IPS-18a (cell line): ENCODE results near the gene PKMYT1.

ENCODE experiments used
- H3K27ac ChIP-seq: one replicate; pipeline ENCODE4 v1.5.1; 2013; ENCODE audit warnings: low read length
- H3K27me3 ChIP-seq: one replicate; pipeline ENCODE4 v1.6.1; 2013; ENCODE audit warnings: mild to moderate bottlenecking, low read length; ENCODE audit not compliant: control insufficient read depth, insufficient read depth
- H3K36me3 ChIP-seq: one replicate; pipeline ENCODE4 v1.6.1; 2013; ENCODE audit warnings: low read depth, low read length; ENCODE audit not compliant: control insufficient read depth
- H3K4me1 ChIP-seq: one replicate; pipeline ENCODE4 v1.6.1; 2013; ENCODE audit warnings: low read depth, low read length; ENCODE audit not compliant: control insufficient read depth
- H3K4me3 ChIP-seq: one replicate; pipeline ENCODE4 v1.5.1; 2013; ENCODE audit warnings: low read length
- H3K9ac ChIP-seq: one replicate; pipeline ENCODE4 v1.6.1; 2013; ENCODE audit warnings: mild to moderate bottlenecking, low read length, moderate library complexity
- H3K9me3 ChIP-seq: one replicate; pipeline ENCODE4 v1.6.1; 2013; ENCODE audit warnings: low read depth, low read length; ENCODE audit not compliant: control insufficient read depth

The PKMYT1 gene

GRCh38 chr16:2976201-2976600, 4.0 kb downstream of the PKMYT1 start:
- Histone ChIP-seq H3K36me3 (peaks cover 14% of the 10 kb centered on the region), H3K4me1 (peaks cover under 1% of the 10 kb centered on the region), H3K27ac (no peak overlapping the region), H3K27me3 (no peaks in the 10 kb centered on the region), H3K9ac (no peak overlapping the region), H3K9me3 (no peaks in the 10 kb centered on the region), H3K4me3 (no peak overlapping the region)

GRCh38 chr16:2975161-2975795, 5.0 kb downstream of the PKMYT1 start:
- H3K27me3 ChIP-seq = no peaks in the 10 kb centered on the region
- H3K4me3 ChIP-seq = no peak overlapping the region
- H3K27ac ChIP-seq = no peak overlapping the region
- no peak overlapping the region for H3K9ac ChIP-seq
- H3K36me3 ChIP-seq = peaks cover 14% of the 10 kb centered on the region
- H3K9me3 ChIP-seq = no peaks in the 10 kb centered on the region
- H3K4me1 ChIP-seq = no peaks in the 10 kb centered on the region

- H3K36me3 ChIP-seq = peaks cover 14% of the 10 kb centered on the region
- H3K27ac ChIP-seq = no peak overlapping the region
- no peak overlapping the region for H3K4me3 ChIP-seq
- no peaks in the 10 kb centered on the region for H3K4me1 ChIP-seq
- no peaks in the 10 kb centered on the region for H3K27me3 ChIP-seq
- H3K9ac ChIP-seq = no peak overlapping the region
- no peaks in the 10 kb centered on the region for H3K9me3 ChIP-seq
Observed at GRCh38 chr16:2974319-2975056, 5.8 kb downstream of the PKMYT1 start.

- no peaks in the 10 kb centered on the region for H3K9me3 ChIP-seq
- no peak overlapping the region for H3K9ac ChIP-seq
- H3K4me1 ChIP-seq = no peaks in the 10 kb centered on the region
- no peak overlapping the region for H3K27ac ChIP-seq
- peaks cover 14% of the 10 kb centered on the region for H3K36me3 ChIP-seq
- H3K27me3 ChIP-seq = no peaks in the 10 kb centered on the region
- no peak overlapping the region for H3K4me3 ChIP-seq
Observed at GRCh38 chr16:2973605-2974318, 6.5 kb downstream of the PKMYT1 start.

GRCh38 chr16:2973093-2973492, 7.2 kb downstream of the PKMYT1 start:
- Histone ChIP-seq H3K9me3 (no peaks in the 10 kb centered on the region), H3K27ac (no peak overlapping the region), H3K4me3 (no peak overlapping the region), H3K27me3 (peaks cover 5% of the 10 kb centered on the region), H3K36me3 (peaks cover 14% of the 10 kb centered on the region), H3K4me1 (peaks cover 6% of the 10 kb centered on the region), H3K9ac (no peak overlapping the region)

GRCh38 chr16:2971985-2972784, 8.1 kb downstream of the PKMYT1 start:
- no peak overlapping the region for H3K9ac ChIP-seq
- H3K4me1 ChIP-seq = peaks cover 6% of the 10 kb centered on the region
- peaks cover 14% of the 10 kb centered on the region for H3K36me3 ChIP-seq
- no peak overlapping the region for H3K4me3 ChIP-seq
- no peaks in the 10 kb centered on the region for H3K9me3 ChIP-seq
- no peak overlapping the region for H3K27ac ChIP-seq
- peaks cover 15% of the 10 kb centered on the region for H3K27me3 ChIP-seq

- Histone ChIP-seq H3K9ac (no peak overlapping the region), H3K27ac (no peak overlapping the region), H3K36me3 (peaks cover 14% of the 10 kb centered on the region), H3K27me3 (peaks cover 23% of the 10 kb centered on the region), H3K4me3 (peak overlapping the region; percentile 80), H3K4me1 (peaks cover 6% of the 10 kb centered on the region), H3K9me3 (no peaks in the 10 kb centered on the region)
Observed at GRCh38 chr16:2971134-2971984, 8.9 kb downstream of the PKMYT1 start.

GRCh38 chr16:2970563-2970962, 9.7 kb downstream of the PKMYT1 start:
- Histone ChIP-seq H3K9ac (peak overlapping the region; percentile 67), H3K4me1 (peaks cover 6% of the 10 kb centered on the region)

GRCh38 chr16:2969545-2970521, 10.4 kb downstream of the PKMYT1 start:
- peak overlapping the region; percentile 80 for H3K4me3 ChIP-seq
- peak overlapping the region; percentile 67 for H3K9ac ChIP-seq
- peaks cover 6% of the 10 kb centered on the region for H3K4me1 ChIP-seq
- peaks cover 32% of the 10 kb centered on the region for H3K27me3 ChIP-seq
- no peaks in the 10 kb centered on the region for H3K9me3 ChIP-seq
- peaks cover 10% of the 10 kb centered on the region for H3K36me3 ChIP-seq
- no peak overlapping the region for H3K27ac ChIP-seq

More at GRCh38 chr16:2970563-2970962, 9.7 kb downstream of the PKMYT1 start:
- Histone ChIP-seq H3K27me3 (peaks cover 31% of the 10 kb centered on the region), H3K36me3 (peaks cover 14% of the 10 kb centered on the region), H3K9me3 (no peaks in the 10 kb centered on the region), H3K27ac (no peak overlapping the region), H3K4me3 (peak overlapping the region; percentile 80)
